ENCODE results near the gene ASPSCR1. TPM values are rescaled to one million over a fixed set of nuclear protein-coding genes. Genes with fewer than 3 reads are reported as not detected.

Gene ASPSCR1
- total and polyA plus RNA-seq, 2 of the 4 experiments (the other 2 are of a cell fraction) = 7.2 to 17.2 TPM

- H2BK120ac ChIP-seq (ENCODE audit: low read depth, low read length) = no peak overlapping the region
- in situ Hi-C loops (cut with MboI; ENCODE audit: low sequenced_read_pairs) (no loop called here), intact Hi-C loops (cut with micrococcal nuclease) (no loop called here), dilution Hi-C loops (cut with HindIII; ENCODE audit: low sequenced_read_pairs, unreplicated experiment) (no loop called here)
- BruUV-seq (replicated peaks) = no TSS peak
- no peak overlapping the region for H2AK9ac ChIP-seq (replicated peaks; ENCODE audit: low read depth, low read length, poor library complexity)
- CTCF ChIA-PET = no interaction called here
- DNase-seq = no peak
- H3K9me3 ChIP-seq (ENCODE audit: control insufficient read depth, insufficient read depth, low read length) = no peaks in the 10 kb centered on the region
- no peak overlapping the region for H3K4me2 ChIP-seq (ENCODE audit: low read depth, low read length)
- no peak overlapping the region for H3K56ac ChIP-seq (ENCODE audit: extremely low read depth, insufficient read depth, low read length)
- H3K14ac ChIP-seq (replicated peaks; ENCODE audit: low read depth, low read length) = no peak overlapping the region
- POLR2A ChIA-PET (ENCODE audit: unreplicated experiment) = no interaction called here
- peaks cover 3% of the 10 kb centered on the region for H4K20me1 ChIP-seq (ENCODE audit: insufficient read depth, low read length)
- no peak overlapping the region for H3K23ac ChIP-seq (ENCODE audit: low read depth, low read length)
- no peak overlapping the region for H2BK20ac ChIP-seq (ENCODE audit: low read depth, low read length)
- no peak overlapping the region for H2AK5ac ChIP-seq (ENCODE audit: low read depth, low read length)
- peaks cover 6% of the 10 kb centered on the region for H3K4me1 ChIP-seq (ENCODE audit: control insufficient read depth, insufficient read depth, low read length)
- no peaks in the 10 kb centered on the region for H3K27me3 ChIP-seq (ENCODE audit: control insufficient read depth, insufficient read depth, low read length)
- H3K4me3 ChIP-seq (ENCODE audit: insufficient read depth, low read depth, low read length) = no peak overlapping the region
- H2AFZ ChIP-seq (replicated peaks; ENCODE audit: low read length, poor library complexity) = no peak overlapping the region
- ATAC-seq (ENCODE audit: low read depth) = no peak
- H3K79me1 ChIP-seq (ENCODE audit: low read depth in 1 of 2, low read length in 2 of 2) = peaks cover 5 to 30% of the 10 kb centered on the region in 2 experiments; a peak in 2 of 4 replicates
- H3K9ac ChIP-seq (ENCODE audit: low read depth, low read length) = no peak overlapping the region
- peaks cover 70% of the 10 kb centered on the region for H3K36me3 ChIP-seq (ENCODE audit: control insufficient read depth, insufficient read depth, low read length)
- WGBS, 2 experiments (ENCODE audit: extremely low coverage in 2 of 2, insufficient read length in 1 of 2) = 91% methylated on average over 8 of the region's 14 CpGs; no CpG with 5 or more reads in 1 of the 2 experiments
- H2BK15ac ChIP-seq (ENCODE audit: low read depth, low read length) = no peak overlapping the region
- TF ChIP-seq RFX5 (IDR thresholded peaks at IDR 0.05; ENCODE audit: low read depth, low read length) (no peak), NFE2L2 (IDR thresholded peaks at IDR 0.05; ENCODE audit: low read depth, low read length) (no peak), RCOR1 (IDR thresholded peaks at IDR 0.05; ENCODE audit: insufficient replicate concordance, low read length) (no peak), MAZ (IDR thresholded peaks at IDR 0.05; ENCODE audit: borderline replicate concordance, low read depth, low read length) (no peak), MAFK (IDR thresholded peaks at IDR 0.05; ENCODE audit: low read depth, low read length) (no peak), ELK1 (IDR thresholded peaks at IDR 0.05; ENCODE audit: borderline replicate concordance, low read depth, low read length) (no peak)
- TF ChIP-seq, protein P1, sequence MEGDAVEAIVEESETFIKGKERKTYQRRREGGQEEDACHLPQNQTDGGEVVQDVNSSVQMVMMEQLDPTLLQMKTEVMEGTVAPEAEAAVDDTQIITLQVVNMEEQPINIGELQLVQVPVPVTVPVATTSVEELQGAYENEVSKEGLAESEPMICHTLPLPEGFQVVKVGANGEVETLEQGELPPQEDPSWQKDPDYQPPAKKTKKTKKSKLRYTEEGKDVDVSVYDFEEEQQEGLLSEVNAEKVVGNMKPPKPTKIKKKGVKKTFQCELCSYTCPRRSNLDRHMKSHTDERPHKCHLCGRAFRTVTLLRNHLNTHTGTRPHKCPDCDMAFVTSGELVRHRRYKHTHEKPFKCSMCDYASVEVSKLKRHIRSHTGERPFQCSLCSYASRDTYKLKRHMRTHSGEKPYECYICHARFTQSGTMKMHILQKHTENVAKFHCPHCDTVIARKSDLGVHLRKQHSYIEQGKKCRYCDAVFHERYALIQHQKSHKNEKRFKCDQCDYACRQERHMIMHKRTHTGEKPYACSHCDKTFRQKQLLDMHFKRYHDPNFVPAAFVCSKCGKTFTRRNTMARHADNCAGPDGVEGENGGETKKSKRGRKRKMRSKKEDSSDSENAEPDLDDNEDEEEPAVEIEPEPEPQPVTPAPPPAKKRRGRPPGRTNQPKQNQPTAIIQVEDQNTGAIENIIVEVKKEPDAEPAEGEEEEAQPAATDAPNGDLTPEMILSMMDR (conservative IDR thresholded peaks at IDR 0.05; ENCODE audit: low read depth, low read length) = no peak
- H3K9me1 ChIP-seq (ENCODE audit: insufficient read depth, low read length) = no peaks in the 10 kb centered on the region
- no peak overlapping the region for H3K27ac ChIP-seq (ENCODE audit: insufficient read depth, low read length)
- no peak overlapping the region for H3K4ac ChIP-seq (ENCODE audit: low read depth, low read length)
- no peak overlapping the region for H2BK5ac ChIP-seq (ENCODE audit: low read depth, low read length, poor library complexity, severe bottlenecking)
- H4K91ac ChIP-seq (ENCODE audit: insufficient read depth, low read depth, low read length) = no peak overlapping the region
- H3K18ac ChIP-seq (ENCODE audit: low read depth, low read length) = no peak overlapping the region
- H4K8ac ChIP-seq (ENCODE audit: low read depth in 2 of 2, low read length in 2 of 2) = no peak overlapping the region
- H4K5ac ChIP-seq (ENCODE audit: low read depth, low read length) = no peak overlapping the region
Measured at GRCh38 chr17:82060614-82061013, 83.2 kb downstream of the ASPSCR1 start.
